T-cell (primary cell): ENCODE measurements around the gene FHIT. TPM values are rescaled to one million over a fixed set of nuclear protein-coding genes. Genes with fewer than 3 reads are reported as not detected.
A peak's percentile ranks its signal among the peaks of the same experiment; 100 is the strongest.

ENCODE experiments used
- ATAC-seq, 4 experiments: fragments of 200-7000 bp in 3 of 4; fragments of 150-1000 bp in 1 of 4; cut with Tn5 transposase; replicated peaks in 1 of 4; 1 replicate in 3 of 4; 2 replicates in 1 of 4; pipeline ENCODE4 v1.10.0; 2021; ENCODE audit warnings: moderate library complexity in 3 of 4, mild to moderate bottlenecking in 2 of 4, moderate number of reproducible peaks in 1 of 4
- CTCF ChIA-PET, 2 donors: fragments of 300-600 bp; sonication (Branson Sonifier 250); formaldehyde crosslinking; loops; one replicate each; lab custom pipeline; 2022; ENCODE audit warnings: antibody characterized with exemption in 2 of 2; lab: Charles Lee
- POLR2A ChIA-PET, 2 donors: fragments of 300-600 bp; sonication (Branson Sonifier 250); formaldehyde crosslinking; loops; one replicate each; lab custom pipeline; 2022; ENCODE audit warnings: antibody characterized with exemption in 2 of 2; lab: Charles Lee
- DNase-seq, 35 experiments: peaks; one replicate each; pipeline versions ENCODE4 v3.0.0 to v3.0.0-alpha.2; 2013 to 2023
- H3K27ac ChIP-seq: one replicate; pipeline ENCODE4 v1.5.1; 2013; ENCODE audit warnings: low read length
- H3K27me3 ChIP-seq, 2 experiments: replicated peaks in 1 of 2; 1 replicate in 1 of 2; 2 replicates in 1 of 2; pipeline versions ENCODE4 v1.6.1 to v1.7.0; 2013; ENCODE audit warnings: low read length in 1 of 2, mixed read lengths in 1 of 2; ENCODE audit not compliant: control insufficient read depth in 2 of 2, insufficient read depth in 2 of 2; ENCODE audit errors: extremely low read depth in 1 of 2
- H3K36me3 ChIP-seq, 2 donors: 1 replicate in 1 of 2; 2 replicates in 1 of 2; pipeline versions ENCODE4 v1.6.1 to v1.7.0; 2013; ENCODE audit warnings: low read length in 1 of 2; ENCODE audit not compliant: control insufficient read depth in 2 of 2, insufficient read depth in 1 of 2; ENCODE audit errors: extremely low read depth in 1 of 2
- H3K4me1 ChIP-seq, 2 experiments: 1 replicate in 1 of 2; 2 replicates in 1 of 2; pipeline versions ENCODE4 v1.6.1 to v1.7.0; 2013; ENCODE audit warnings: low read length in 2 of 2, mixed read lengths in 1 of 2; ENCODE audit not compliant: insufficient read depth in 2 of 2, control insufficient read depth in 1 of 2; ENCODE audit errors: extremely low read depth in 1 of 2
- H3K4me3 ChIP-seq, 2 donors: 1 replicate in 1 of 2; 2 replicates in 1 of 2; pipeline versions ENCODE4 v1.5.1 to v1.7.0; 2013; ENCODE audit warnings: mild to moderate bottlenecking in 2 of 2, low read length in 1 of 2, moderate library complexity in 1 of 2; ENCODE audit not compliant: control insufficient read depth in 1 of 2; ENCODE audit errors: extremely low read depth in 1 of 2
- H3K9me3 ChIP-seq: 2 replicates; pipeline ENCODE4 v1.7.0; 2013
- H3K27ac Mint-ChIP-seq, 2 donors: one replicate each; pipeline ENCODE4 v1.8.0; 2020 to 2021; ENCODE audit warnings: mild to moderate bottlenecking in 2 of 2, mixed read lengths in 2 of 2
- H3K27me3 Mint-ChIP-seq, 2 donors: one replicate each; pipeline ENCODE4 v1.8.0; 2021 to 2022; ENCODE audit warnings: mixed read lengths in 2 of 2
- H3K36me3 Mint-ChIP-seq: one replicate; pipeline ENCODE4 v1.8.0; 2021; ENCODE audit warnings: mixed read lengths
- H3K4me1 Mint-ChIP-seq, 3 donors: one replicate each; pipeline ENCODE4 v1.8.0; 2020 to 2022; ENCODE audit warnings: mixed read lengths in 3 of 3, mild to moderate bottlenecking in 1 of 3
- H3K4me3 Mint-ChIP-seq, 3 donors: one replicate each; pipeline ENCODE4 v1.8.0; 2020 to 2022; ENCODE audit warnings: mild to moderate bottlenecking in 3 of 3, mixed read lengths in 3 of 3, moderate library complexity in 3 of 3
- H3K9me3 Mint-ChIP-seq, 3 donors: one replicate each; pipeline ENCODE4 v1.8.0; 2020 to 2022; ENCODE audit warnings: mixed read lengths in 3 of 3
- WGBS: methylation state at CpG from one replicate; pipeline ENCODE4 v1.1.5; 2013; ENCODE audit warnings: missing lambda C conversion rate; ENCODE audit not compliant: insufficient coverage; 5-methylcytosine and 5-hydroxymethylcytosine counted together
- total RNA-seq, 35 experiments: library from RNA in 6 of 35; stranded (reverse) in 6 of 35; fragments of 120-200 nt in 1 of 35; gene quantifications; one replicate each; pipeline versions ENCODE4 v1.2.1 to v1.2.4 and lab custom pipeline; 2013 to 2026

FHIT gene
- total RNA-seq, 5 donors from 2014 or later (not counting 1 experiment from before 2014, with no cell fraction given) = 33.1 to 197 (median 78.3) TPM

DNA sequence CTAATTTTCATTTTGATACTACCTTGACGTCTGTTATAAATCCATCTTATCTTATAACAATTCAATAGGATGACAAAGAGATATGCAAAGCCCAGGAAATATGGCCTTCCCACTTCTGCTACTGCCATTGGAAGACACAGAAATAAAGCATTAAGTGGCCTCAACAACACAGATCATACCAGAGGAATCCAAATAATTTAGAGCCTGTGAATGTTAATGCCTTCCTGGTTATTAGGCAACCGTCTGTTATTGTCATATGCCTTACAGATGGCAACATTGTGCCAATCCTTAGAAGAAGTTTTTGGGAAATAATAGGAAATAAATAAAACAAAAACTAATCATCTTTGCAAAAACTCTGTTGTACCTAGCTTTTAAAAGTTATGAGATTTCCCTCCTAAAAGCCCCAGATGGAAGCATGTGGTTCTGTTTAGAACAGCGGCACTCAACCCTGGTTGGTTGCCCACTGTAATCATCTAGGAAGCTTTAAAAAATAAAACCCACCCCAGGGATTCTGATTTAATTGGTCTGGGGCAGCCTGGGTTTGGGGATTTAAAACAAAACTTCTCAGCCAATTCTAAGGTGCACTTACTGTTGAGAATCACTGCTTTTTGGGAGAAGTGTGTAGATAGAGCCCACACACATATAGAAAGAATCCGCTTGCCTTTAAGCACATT lies 1496.7 kb downstream of the FHIT start:
- ChIA-PET CTCF (no interaction called here), POLR2A (no interaction called here)
- Histone ChIP-seq H3K9me3 (no peaks in the 10 kb centered on the region), H3K27me3 (no peaks in the 10 kb centered on the region), H3K27ac (no peak overlapping the region), H3K4me1 (peaks cover 8 to 55% of the 10 kb centered on the region in 2 experiments), H3K4me3 (no peak overlapping the region), H3K36me3 (peaks cover 0 to 3% of the 10 kb centered on the region in 2 donors)
- Mint-ChIP-seq H3K4me3 (peak overlapping the region in 1 of 3 donors; percentile 2), H3K36me3 (peaks cover 13% of the 10 kb centered on the region), H3K4me1 (peaks cover 60 to 74% (median 68%) of the 10 kb centered on the region in 3 donors), H3K27ac (no peak overlapping the region), H3K9me3 (no peaks in the 10 kb centered on the region), H3K27me3 (no peaks in the 10 kb centered on the region)
- WGBS = 100% methylated on average over 1 of the region's 4 CpGs
- DNase-seq = no peak
- no peak for ATAC-seq

DNA sequence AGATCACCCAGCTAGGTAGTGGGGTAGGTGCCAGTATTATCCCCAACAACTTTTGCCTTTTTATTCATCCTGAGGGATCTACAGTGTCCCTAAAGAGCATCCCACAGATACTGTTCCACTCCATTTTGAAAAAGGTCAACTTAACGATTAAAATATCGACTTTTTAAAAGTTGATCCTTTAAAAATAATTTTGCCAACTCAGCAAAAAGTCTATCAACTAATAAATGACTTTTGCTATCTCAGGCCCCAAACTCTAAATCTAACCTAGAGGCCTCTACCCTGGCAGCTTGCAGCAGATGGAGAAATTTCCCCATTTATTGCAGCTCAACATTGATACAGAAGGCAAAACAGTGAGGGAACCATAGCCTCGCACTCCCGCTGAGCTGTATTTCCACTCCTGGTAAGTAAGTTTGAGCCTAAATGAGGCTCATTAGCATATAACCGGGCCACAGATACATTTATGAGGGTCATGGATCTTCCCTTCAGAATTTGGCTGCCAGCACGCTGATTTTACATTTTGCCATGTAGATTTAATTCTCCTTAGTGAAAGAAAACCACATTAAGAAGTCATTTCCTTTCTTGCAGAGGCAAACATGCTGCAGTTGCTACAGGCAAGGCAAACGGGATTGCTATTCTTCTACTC lies 1497.3 kb downstream of the FHIT start:
- no peaks in the 10 kb centered on the region for H3K27me3 Mint-ChIP-seq

GRCh38 chr3:59752925-59753324 lies 1498.3 kb downstream of the FHIT start:
- CTCF ChIA-PET = no interaction called here

More for the DNA sequence above, 1497.3 kb downstream of the FHIT start:
- peak overlapping the region in 1 of 2 donors; percentile 5 for H3K27ac Mint-ChIP-seq
- Histone ChIP-seq H3K4me3 (no peak overlapping the region), H3K27ac (no peak overlapping the region), H3K9me3 (no peaks in the 10 kb centered on the region), H3K36me3 (peaks cover 0 to 3% of the 10 kb centered on the region in 2 donors), H3K4me1 (peaks cover 8 to 54% of the 10 kb centered on the region in 2 experiments), H3K27me3 (no peaks in the 10 kb centered on the region)
- H3K36me3 Mint-ChIP-seq = peaks cover 19% of the 10 kb centered on the region
- H3K9me3 Mint-ChIP-seq = no peaks in the 10 kb centered on the region
- DNase-seq (no peak), ATAC-seq (no peak)
- peaks cover 55 to 67% (median 62%) of the 10 kb centered on the region in 3 donors for H3K4me1 Mint-ChIP-seq
- 87% methylated on average over 3 of the region's 7 CpGs for WGBS
- POLR2A ChIA-PET = no interaction called here
- H3K4me3 Mint-ChIP-seq = peak overlapping the region in 1 of 3 donors; percentile 2
- CTCF ChIA-PET = no interaction called here

DNA sequence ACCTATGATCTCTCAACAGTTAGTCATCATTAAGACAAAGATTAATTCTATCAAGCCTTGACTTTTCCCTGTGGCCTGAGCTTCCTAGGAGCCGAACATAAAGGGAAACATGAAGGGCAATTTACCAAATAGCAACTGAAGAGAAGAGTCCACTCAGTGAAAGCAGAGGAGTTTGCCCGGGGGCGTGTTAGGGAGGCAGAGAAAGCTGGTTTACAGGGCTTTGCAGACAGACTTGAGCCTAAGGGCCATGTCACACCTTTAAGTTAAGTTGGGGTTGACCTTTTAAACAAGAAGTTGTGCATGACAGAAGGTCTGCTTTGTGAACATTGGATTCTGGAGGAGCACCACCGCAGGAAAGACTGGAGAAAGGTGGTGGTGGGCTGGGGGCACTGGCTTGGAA lies 1499.6 kb downstream of the FHIT start:
- Mint-ChIP-seq H3K9me3 (peaks cover 0 to 3% (median 0%) of the 10 kb centered on the region in 3 donors), H3K4me3 (no peak overlapping the region), H3K27me3 (no peaks in the 10 kb centered on the region), H3K36me3 (peaks cover 37% of the 10 kb centered on the region), H3K4me1 (peaks cover 39 to 49% (median 39%) of the 10 kb centered on the region in 3 donors), H3K27ac (no peak overlapping the region)
- CTCF ChIA-PET = interaction anchor here in 1 of 2 donors (0.6 kb wide), 1 partner anchor 106 kb away, joined by 3 read pairs; no protein-coding TSS in a partner anchor
- POLR2A ChIA-PET = no interaction called here
- Histone ChIP-seq H3K27me3 (no peaks in the 10 kb centered on the region), H3K27ac (no peak overlapping the region), H3K9me3 (no peaks in the 10 kb centered on the region), H3K4me3 (no peak overlapping the region), H3K4me1 (peaks cover 8 to 43% of the 10 kb centered on the region in 2 experiments), H3K36me3 (peaks cover 0 to 10% of the 10 kb centered on the region in 2 donors)
- WGBS = 95% methylated on average over 2 of the region's 4 CpGs
- DNase-seq (no peak), ATAC-seq (no peak)

More at GRCh38 chr3:59752925-59753324, 1498.3 kb downstream of the FHIT start:
- no peaks in the 10 kb centered on the region for H3K27me3 Mint-ChIP-seq
- H3K27ac Mint-ChIP-seq = no peak overlapping the region
- H3K9me3 Mint-ChIP-seq = no peaks in the 10 kb centered on the region
- H3K36me3 ChIP-seq = peaks cover 0 to 7% of the 10 kb centered on the region in 2 donors
- H3K27ac ChIP-seq = no peak overlapping the region
- POLR2A ChIA-PET = interaction anchor here in 1 of 2 donors (0.5 kb wide), 1 partner anchor 14 kb away, joined by 3 read pairs; no protein-coding TSS in a partner anchor
- no peak for ATAC-seq
- H3K9me3 ChIP-seq = no peaks in the 10 kb centered on the region
- no peak overlapping the region for H3K4me3 Mint-ChIP-seq
- H3K4me1 Mint-ChIP-seq = peaks cover 48 to 58% (median 52%) of the 10 kb centered on the region in 3 donors
- H3K27me3 ChIP-seq = no peaks in the 10 kb centered on the region
- peaks cover 28% of the 10 kb centered on the region for H3K36me3 Mint-ChIP-seq
- H3K4me1 ChIP-seq = peaks cover 8 to 53% of the 10 kb centered on the region in 2 experiments
- DNase-seq = no peak
- no peak overlapping the region for H3K4me3 ChIP-seq

DNA sequence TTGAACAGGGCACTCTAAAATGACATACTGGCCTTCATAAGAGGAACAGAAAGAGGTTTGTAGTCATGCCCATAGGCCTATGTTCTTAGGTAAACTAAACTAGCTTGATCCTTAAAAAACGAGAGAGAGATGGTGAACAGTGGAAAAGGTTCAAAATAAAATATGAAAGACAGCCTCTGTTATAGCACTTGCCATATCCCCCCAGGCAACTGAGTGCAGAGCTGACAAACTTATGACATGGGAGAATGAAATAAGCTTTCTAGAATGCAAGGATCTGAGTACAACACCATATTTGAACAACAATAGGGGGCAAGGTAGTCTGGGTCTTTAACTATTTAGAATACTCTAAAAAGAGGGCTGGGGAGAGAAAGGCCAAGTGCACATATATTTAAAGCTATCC lies 1500.9 kb downstream of the FHIT start:
- peaks cover 0 to 13% of the 10 kb centered on the region in 2 donors for H3K36me3 ChIP-seq
- Mint-ChIP-seq H3K36me3 (peaks cover 43% of the 10 kb centered on the region), H3K27ac (peak overlapping the region in 1 of 2 donors; percentile 4), H3K4me1 (peaks cover 29 to 37% (median 29%) of the 10 kb centered on the region in 3 donors), H3K9me3 (peaks cover 0 to 3% (median 0%) of the 10 kb centered on the region in 3 donors), H3K27me3 (no peaks in the 10 kb centered on the region), H3K4me3 (no peak overlapping the region)
- CTCF ChIA-PET = no interaction called here
- H3K9me3 ChIP-seq = no peaks in the 10 kb centered on the region
- no peak for ATAC-seq
- H3K4me3 ChIP-seq = no peak overlapping the region
- peaks cover 8 to 31% of the 10 kb centered on the region in 2 experiments for H3K4me1 ChIP-seq
- no peaks in the 10 kb centered on the region for H3K27me3 ChIP-seq
- DNase-seq = no peak
- WGBS = no CpG with 5 or more reads among the region's 1 CpG
- POLR2A ChIA-PET = no interaction called here
- H3K27ac ChIP-seq = no peak overlapping the region

GRCh38 chr3:59749291-59749690 lies 1502.0 kb downstream of the FHIT start:
- H3K27me3 Mint-ChIP-seq = no peaks in the 10 kb centered on the region
- Histone ChIP-seq H3K9me3 (no peaks in the 10 kb centered on the region), H3K27me3 (no peaks in the 10 kb centered on the region), H3K4me1 (peaks cover 4 to 22% of the 10 kb centered on the region in 2 experiments), H3K36me3 (peaks cover 0 to 13% of the 10 kb centered on the region in 2 donors), H3K4me3 (no peak overlapping the region), H3K27ac (no peak overlapping the region)
- peaks cover 43% of the 10 kb centered on the region for H3K36me3 Mint-ChIP-seq
- ChIA-PET POLR2A (no interaction called here), CTCF (no interaction called here)
- DNase-seq (no peak), ATAC-seq (no peak)
- peaks cover 0 to 3% (median 0%) of the 10 kb centered on the region in 3 donors for H3K9me3 Mint-ChIP-seq
- peaks cover 20 to 27% (median 20%) of the 10 kb centered on the region in 3 donors for H3K4me1 Mint-ChIP-seq
- no peak overlapping the region for H3K4me3 Mint-ChIP-seq
- H3K27ac Mint-ChIP-seq = no peak overlapping the region
- WGBS = 85% methylated on average over 3 of the region's 6 CpGs
